HG03460 (cell line): ENCODE measurements around the gene ST6GALNAC5.
"Not testable (repeated sequence)": the region's sequence is repeated elsewhere in the genome, so short reads cannot be mapped to it uniquely, and the experiment has no call there.

Experiments
- ATAC-seq: cut with Tn5 transposase; IDR thresholded peaks from one replicate; pipeline ENCODE4 v1.9.1; 2021; ENCODE audit not compliant: unreplicated experiment

ST6GALNAC5 gene

DNA sequence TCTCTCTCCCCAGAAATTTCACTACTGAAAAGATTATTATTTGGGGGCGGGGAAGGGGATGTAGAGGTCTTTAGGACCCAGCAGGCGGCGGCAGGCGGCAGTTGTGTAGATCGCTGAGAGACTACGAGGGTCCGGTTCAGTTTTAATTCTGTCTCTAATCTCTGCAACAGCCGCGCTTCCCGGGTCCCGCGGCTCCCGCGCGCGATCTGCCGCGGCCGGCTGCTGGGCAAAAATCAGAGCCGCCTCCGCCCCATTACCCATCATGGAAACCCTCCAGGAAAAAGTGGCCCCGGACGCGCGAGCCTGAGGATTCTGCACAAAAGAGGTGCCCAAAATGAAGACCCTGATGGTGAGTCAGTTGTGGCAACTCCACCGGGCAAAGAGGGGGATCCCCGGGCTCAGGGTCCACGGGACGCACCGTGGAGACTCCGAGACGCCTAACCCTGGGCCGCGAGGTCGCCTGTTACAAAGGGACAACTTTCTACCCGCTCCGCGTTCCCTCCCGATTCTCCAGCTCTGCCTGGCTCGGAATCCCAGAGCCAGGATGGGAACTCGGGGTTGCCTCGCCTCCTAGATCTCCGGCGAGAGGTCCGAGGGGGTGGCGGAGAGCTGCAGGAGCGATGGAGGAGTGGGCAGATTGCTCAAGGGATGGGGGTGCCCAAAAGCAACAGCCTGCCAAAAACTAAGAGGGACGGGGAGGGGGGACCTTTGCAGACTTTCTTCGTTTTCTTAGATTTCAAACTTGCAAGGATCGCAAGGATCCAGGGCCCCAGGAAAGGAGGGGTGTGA lies at the start of gene ST6GALNAC5:
Gene ST6GALNAC5, plus strand, starts transcription at position 139 of the 789 bp plus-strand sequence.
- no peak for ATAC-seq

DNA sequence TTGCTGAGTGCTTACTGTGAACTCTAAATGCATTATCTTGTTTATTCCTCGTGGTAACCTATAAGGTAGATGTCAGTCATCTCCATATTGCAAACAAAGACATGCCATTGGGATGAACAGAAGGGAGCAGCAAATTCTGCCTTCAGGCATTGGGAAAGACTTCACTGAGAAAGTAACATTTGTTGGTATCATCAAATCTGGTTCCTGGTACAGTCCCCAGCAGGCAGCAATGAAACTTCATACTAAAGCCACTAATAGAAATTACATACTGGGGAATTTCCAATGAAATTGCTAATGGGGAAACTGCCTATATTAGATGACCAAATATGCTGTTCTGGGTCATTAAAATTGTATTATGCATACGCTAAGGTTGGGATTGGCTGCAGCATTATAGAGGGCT lies 47.3 kb upstream of the ST6GALNAC5 start:
- no peak for ATAC-seq

DNA sequence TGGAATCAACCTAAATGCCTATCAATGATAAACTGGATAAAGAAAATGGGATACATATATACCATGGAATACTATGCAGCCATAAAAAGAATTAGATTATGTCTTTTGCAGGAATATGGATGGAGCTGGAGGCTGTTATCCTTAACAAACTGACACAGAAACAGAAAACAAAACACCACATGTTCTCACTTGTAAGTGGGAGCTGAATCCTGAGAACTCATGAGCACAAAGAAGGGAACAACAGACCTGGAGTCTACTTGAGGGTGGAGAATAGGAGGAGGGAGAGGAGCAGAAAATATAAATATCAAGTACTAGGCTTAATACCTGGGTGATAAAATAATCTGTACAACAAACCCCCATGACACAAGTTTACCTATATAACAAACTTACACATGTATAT lies 44.3 kb upstream of the ST6GALNAC5 start:
- ATAC-seq, result not testable (repeated sequence)

DNA sequence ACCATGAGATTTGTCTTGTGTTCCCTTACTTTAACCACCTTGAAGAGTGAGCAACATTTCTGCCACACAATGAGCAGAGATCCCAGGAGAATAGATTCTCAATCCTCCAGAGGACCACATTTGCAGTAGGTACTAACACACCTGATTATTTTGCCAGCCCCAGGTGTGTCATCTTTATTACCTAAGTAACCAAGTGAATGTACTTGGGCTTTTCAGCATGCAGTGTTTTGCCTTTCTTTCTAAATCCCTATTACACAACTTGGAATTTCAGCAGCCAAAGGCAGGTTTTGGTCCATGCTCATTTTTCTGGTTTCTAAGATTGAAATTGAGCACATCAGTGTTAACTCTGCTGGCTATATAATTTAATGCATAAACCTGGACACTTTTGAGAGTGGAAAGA lies 43.2 kb upstream of the ST6GALNAC5 start:
- ATAC-seq, result no peak

DNA sequence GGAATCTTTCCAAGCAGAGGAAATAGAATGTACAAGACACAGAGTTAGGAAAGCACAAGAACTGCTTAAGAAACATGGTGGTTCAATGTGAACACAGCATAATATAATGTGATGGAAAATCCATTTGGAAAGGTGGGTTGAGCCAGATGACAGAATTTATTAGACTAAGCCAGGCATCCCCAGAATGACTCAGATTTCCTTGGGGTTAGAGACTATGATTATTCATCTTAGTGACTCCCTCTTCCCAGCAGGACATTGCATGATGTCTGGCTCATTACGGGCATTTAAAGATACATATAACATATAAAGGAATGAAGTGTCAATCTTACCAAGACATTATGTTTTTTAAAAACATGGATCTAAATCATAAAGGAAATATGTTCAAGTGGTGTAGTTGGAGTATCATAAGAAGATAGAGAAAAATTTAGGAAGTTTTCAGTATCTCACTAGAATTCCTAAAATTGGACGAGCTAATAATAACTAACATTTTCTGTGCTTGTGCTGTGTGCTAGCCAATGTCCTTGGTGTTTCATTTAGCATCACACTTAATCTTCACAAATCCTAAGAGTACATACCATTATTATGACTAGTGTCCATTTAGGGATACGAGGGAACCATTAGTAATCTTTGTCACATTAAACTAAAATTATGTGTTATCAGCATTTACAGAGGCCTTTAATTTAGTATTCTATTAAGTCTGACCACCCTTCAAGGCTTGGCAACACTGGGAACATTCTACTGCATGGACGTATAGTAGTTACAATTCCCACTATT lies 41.0 kb upstream of the ST6GALNAC5 start:
- no peak for ATAC-seq

DNA sequence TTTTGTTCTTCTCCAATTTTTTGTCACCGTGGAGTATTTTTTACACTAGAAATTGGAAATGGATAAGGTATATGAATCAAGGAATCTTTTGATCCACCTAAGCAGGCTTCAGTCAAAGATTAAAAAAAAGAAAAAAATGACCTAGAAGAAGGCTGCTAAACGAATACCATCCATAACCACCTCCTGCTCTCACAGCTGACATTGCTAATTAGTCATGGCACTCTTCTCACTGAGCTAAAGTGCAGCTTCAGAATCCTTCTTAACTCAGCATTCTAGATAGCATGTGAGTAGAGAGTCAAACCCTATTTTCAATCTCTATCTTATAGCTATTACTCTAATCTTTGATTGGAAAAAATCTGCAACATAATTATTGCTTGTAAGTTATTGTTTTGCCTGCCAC lies 40.2 kb upstream of the ST6GALNAC5 start:
- no peak for ATAC-seq

DNA sequence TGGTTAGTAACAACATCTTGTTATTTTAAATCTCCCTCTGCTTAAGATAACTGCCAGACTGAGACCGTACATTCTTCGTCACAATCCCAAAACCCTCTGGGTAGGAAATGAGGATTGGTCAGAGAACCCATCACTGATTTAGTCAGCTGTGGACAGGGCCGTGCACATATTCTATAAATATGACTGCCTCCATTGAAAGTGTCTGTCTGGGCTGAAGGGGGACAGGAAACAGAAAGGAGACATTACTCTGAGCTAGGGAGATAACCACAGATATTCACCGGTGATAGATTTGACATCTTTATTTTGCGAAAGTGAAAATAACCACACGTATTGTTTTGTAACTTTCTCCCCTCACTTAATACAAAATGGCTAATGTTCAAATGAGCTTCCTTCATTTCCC lies 36.9 kb upstream of the ST6GALNAC5 start:
- peak; percentile 73 for ATAC-seq

DNA sequence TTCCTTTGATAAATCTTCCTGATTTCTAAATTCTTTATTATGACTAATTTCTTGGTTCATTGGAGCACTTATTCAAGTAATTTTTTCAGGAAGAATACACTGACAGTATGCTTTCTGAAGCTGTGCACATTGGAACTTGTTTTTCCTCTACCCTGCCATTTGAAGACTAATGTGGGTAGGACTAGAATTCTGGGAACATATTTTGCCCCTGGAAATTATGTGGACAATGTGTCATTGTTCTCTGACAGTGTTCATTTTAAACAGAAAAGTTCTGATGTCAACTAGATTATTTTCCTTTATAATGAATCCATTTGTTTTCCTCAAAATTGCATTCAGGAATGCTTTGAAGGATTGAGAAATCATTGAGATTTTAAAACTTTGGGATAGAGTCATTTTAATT lies 34.8 kb upstream of the ST6GALNAC5 start:
- ATAC-seq, result no peak

DNA sequence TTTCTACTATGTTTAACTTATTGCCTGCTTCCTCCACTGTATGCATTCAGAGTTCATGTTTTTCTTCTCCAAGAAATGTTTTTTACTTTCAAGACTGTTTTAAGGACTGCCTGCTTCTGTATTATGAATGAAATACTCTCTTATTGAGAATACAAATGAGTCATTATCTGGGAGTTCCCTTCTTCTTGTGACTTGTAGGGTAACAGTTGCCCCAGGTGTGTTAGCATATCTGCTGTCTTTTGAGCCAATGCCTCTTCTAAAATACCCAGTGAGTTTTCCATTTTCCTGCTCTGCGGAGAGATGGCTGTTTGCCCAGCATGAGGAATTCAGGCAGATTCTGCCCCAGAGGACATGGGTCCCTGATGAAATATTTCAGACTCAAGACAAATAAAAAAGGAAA lies 34.1 kb upstream of the ST6GALNAC5 start:
- no peak for ATAC-seq

DNA sequence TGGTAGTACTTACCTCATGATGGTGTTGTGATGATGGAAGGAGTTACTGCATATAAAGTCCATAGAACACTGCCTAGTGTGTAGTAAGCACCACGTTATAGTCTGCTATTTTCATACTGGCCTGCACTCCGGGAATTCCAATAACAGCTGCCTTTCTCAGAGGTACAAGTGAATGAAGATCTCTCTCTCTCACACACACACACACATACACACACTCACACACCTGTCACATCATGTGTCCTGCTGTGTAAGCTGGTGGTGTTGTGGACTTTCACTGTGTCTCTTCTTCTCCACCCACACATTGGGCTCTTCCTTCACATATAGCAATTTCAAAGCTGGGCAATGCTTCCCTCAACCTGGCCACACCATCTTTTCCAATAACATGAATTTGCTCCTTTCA lies 33.4 kb upstream of the ST6GALNAC5 start:
- no peak for ATAC-seq

DNA sequence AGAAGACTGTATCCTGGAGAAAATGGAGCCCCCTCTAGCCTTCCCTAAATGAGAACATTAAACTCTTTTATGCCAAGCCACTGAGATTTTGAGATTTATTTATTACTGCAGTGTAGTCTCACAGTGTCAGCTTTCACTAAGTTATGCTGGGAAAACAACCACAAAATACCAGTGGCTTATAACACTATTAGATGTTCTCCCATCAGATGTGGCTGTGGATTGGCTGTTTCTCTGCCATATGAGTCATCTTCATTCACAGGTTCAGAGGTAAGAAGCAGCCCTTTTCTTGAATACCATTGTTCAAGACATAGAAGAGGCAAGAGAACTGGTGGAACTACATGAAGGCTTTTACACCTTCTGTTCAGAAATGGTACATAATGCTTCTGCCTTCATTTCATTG lies 32.1 kb upstream of the ST6GALNAC5 start:
- no peak for ATAC-seq

DNA sequence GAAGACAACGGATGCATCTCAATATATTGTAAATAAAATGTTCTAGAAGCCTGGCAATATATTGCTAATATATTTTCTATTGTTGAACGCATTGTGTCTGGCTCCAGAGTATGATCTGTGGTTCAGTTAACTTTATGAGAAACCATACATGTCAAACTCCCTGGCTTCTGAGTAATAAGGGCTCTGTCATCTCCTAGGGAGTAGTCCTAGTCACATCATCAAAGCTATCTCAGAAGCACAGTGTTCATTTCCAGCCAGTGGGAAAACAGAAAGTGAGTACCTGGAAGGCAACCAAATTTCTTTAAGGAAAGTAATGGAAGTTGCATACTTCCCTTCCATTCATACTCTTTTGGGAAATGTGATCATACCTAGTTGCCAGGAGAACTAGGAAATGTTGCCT lies 27.0 kb upstream of the ST6GALNAC5 start:
- no peak for ATAC-seq

DNA sequence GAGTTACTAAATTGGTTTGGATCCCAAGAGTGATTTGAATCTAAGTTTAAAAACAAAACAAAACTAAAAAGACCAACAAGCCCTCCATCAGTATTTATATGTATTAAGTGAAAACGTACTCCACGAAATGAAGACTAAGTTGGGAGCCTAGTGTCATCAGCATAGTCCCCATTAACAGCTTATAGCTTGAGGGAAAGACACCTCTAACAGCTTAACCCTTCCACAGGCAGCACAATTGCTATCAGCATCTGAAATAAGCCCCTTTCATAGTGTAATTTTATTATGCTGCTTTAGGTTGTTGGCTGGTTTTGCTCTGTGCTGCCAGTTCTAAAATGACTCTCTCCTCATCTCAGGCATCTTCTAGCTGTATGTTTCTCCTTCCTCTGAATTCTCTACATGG lies 25.8 kb upstream of the ST6GALNAC5 start:
- no peak for ATAC-seq

DNA sequence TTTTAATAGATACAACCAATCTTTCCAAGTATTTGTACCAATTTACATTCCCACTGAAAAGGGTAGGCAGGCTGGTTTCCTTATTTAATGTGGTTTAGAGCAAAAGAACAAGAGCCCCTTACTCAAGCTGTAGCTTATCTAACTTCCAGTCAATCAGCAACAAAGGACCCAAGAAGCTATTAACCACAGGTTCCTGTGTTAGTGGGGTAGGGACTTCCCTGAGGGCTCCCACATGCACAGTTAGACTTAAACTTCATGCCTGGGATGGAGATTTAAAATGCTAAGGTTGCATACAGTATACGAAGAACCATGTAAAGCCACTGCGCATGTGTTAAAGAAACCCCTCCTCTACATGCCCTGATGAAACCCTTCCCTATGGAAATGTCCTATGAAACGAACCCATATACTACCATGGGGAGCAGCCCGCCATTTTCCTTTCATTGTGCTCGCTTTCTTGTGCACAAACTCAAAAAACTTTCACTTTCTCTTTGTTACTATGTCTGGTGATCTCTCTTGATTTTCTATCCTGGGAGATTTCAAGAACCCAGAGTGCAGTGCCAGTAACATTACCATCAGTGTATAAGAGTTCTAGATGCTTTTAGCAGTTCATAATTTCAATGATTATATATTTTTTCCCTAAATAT lies 23.3 kb upstream of the ST6GALNAC5 start:
- no peak for ATAC-seq

DNA sequence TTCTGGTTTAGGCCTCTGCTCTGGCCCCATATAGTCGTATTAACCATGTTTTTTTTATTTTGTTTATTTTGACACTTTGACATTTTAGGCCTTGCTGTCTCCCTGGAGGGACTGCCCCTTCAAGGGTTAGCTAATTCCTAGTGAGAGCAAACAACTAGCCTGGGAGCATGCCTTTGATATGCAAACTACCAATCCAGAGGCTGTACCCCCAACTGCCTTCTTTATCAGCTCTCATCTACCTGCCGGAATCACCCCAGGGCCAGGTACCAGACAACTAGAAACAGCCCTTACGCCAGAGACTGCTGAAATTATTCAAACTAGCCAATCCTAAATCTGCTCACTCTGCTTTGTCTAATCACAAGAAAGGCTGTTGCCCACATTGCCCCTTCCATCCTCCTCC lies 13.0 kb upstream of the ST6GALNAC5 start:
- ATAC-seq, result no peak

DNA sequence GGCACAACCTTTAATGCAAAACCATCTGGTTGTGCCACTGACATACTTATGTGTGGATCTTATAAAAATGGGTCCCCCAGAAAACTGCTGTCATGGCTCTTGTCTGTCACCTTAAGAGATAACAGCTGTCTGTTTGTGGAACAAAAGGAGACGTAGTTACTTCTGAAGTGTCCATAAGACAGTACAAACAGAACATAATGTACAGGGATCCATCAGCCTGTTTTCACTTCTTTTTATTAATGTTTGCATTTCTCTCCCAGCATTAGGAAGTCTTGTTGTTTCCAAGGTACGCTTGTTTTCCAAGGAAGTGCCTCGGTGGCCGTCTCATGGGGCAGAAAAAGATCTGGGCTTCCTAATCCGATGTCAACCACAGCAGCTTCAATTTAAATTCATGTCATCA lies 11.2 kb upstream of the ST6GALNAC5 start:
- ATAC-seq, result no peak

DNA sequence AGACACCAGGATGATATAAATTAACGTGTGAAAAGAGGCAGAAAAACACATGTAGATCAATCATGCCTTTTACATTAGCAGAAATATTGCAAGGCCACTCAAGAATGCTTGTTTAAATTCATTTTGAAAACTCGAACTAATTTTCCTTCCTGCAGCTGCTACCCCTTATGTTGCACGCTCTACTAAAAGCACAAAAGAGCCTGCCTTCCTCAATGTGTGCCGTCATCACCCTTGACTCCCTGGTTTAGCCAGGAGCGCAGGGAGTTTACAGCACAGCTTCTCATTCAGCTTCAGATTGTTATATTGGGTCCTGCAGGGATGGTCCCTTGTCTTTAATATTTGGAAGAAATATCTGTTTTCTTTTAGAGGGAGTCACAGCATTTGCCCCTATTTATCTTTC lies 10.1 kb upstream of the ST6GALNAC5 start:
- no peak for ATAC-seq

DNA sequence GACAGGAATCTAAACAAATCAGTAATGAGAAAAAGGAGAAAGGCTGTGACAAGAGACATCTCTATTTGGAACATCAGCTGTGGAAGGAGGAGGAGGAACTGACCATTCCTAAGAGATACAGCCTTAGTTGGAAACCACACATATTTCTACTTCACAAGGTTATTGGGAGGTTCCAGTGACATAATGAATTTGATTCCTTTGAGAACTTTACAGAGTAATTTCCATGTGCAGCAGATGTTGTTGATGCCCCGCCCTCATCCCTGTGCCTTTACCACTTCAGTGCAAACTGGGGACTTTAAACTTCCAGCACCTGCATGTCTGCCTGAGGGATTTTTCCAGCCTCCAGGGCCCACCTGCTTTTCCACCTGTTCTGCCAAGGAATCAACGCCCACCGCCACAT lies 9.3 kb upstream of the ST6GALNAC5 start:
- ATAC-seq, result no peak

DNA sequence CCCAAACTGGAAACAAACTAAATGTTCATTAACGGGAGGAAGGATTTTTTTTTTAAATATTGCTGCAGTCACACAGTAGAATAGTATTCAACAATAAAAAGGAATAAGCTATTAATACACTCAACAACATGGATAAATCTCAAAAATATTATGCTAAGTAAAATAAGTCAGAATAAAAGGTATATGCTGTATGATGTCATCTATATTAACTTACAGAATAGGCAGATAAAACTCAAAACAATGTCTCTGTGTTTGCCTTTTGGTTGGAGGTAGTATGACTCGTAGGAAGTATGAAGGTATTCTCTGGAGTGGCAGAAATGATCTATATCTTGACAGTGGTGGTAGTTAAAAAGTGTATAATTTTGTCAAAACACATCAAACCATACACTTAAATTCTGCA lies 6.1 kb upstream of the ST6GALNAC5 start:
- ATAC-seq, result no peak

DNA sequence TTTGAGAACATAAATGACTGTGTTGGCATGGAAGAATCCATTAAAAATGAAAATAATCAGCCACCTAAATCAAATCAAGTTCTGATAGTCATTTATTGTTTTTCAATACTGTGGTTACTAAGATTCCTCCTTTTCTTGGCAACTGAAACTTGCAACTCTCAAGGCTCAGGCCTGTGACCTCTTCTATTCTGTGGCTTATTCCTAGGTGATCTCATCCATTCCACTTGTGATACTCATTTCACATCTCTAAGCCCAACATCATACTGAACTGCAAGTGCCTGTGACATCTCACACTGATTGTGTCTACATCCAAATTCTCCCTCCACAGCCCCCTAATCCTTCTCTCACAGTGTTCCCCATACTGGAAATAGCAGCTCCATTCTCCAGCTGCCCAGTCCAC lies 4.8 kb upstream of the ST6GALNAC5 start:
- no peak for ATAC-seq

DNA sequence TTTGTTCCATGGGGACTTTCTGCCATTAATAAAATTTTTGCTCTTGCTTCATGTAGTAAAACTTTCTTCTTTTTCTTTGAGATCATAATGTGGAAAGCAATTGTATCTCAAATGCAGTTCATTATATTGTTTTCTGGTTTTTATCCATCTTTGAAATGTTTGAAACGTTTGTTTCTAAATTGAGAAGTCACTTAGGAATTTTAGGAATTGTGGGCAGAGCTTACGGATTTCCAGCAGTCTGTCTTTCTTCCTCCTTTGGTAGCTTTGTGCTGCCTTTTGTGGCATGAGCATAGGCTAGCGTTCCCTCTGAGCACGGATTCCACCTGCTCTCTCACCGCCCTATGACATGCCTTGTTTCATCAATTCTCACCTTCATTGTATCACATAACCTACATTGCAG lies 2.9 kb upstream of the ST6GALNAC5 start:
- no peak for ATAC-seq

DNA sequence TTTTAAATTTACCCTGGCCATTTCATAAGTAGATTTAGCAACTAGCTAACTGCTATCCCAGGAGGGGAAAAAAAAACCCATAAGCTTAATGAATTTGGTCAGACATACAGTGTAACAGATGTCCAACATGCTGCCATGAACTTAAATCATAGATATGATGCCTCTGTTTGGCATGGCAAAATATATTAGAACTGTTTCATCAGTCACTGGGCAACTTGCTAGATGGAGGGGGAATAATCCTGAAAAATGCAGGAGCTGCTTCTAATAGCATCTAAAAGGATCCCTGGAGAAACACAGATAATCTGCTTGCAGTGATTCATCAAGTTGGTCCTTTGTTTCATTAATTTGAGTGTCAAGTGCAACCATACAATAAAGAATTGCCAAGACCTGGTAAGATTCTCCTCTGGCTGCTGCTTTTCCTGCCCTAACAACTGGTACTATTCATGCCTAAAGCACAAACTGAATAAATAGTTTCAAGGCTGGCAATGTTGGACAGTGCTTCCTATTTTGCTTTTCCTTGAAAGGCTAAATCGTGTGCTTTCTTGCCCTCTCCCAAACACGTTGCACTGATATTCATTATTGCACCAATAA lies 1.5 kb upstream of the ST6GALNAC5 start:
- no peak for ATAC-seq
